Adrenal gland (tissue), 12 donors: ENCODE results near the gene CIDEA. TPM values are rescaled to one million over a fixed set of nuclear protein-coding genes. Genes with fewer than 3 reads are reported as not detected.

Source experiments
- DNase-seq, 7 donors: peaks; one replicate each; pipeline ENCODE4 v3.0.0-alpha.2; 2019 to 2020
- H3K27ac ChIP-seq, 5 donors: fragments of 200-600 bp; sonication (generic) in 4 of 5; 1 replicate in 3 of 5; 2 replicates in 2 of 5; pipeline versions ENCODE4 v1.5.1 to v1.8.0; 2016 to 2020; ENCODE audit warnings: mild to moderate bottlenecking in 1 of 5
- H3K27me3 ChIP-seq: fragments of 200-600 bp; 2 replicates; pipeline ENCODE4 v1.8.0; 2021
- H3K36me3 ChIP-seq, 2 donors: fragments of 200-600 bp; replicated peaks in 1 of 2; 1 replicate in 1 of 2; 2 replicates in 1 of 2; pipeline versions ENCODE4 v1.5.1 to v1.8.0; 2018 to 2022
- H3K4me1 ChIP-seq, 2 donors: fragments of 200-600 bp; replicated peaks in 1 of 2; 1 replicate in 1 of 2; 2 replicates in 1 of 2; pipeline versions ENCODE4 v1.5.1 to v1.8.0; 2018 to 2021
- H3K4me3 ChIP-seq, 4 donors: fragments of 200-600 bp; sonication (generic) in 3 of 4; one replicate each; pipeline ENCODE4 v1.5.1; 2016 to 2018
- H3K9me3 ChIP-seq, 3 donors: fragments of 200-600 bp; sonication (generic) in 1 of 3; replicated peaks in 1 of 3; 1 replicate in 2 of 3; 2 replicates in 1 of 3; pipeline versions ENCODE4 v1.5.1 to v1.8.0; 2016 to 2021
- POLR2A ChIP-seq, 2 donors: fragments of 450-650 bp; IDR thresholded peaks; one replicate each; pipeline ENCODE4 v1.6.1; 2017; ENCODE audit warnings: antibody characterized with exemption in 2 of 2, mild to moderate bottlenecking in 2 of 2, moderate library complexity in 1 of 2
- WGBS, 4 donors: extraction: QIAGEN DNeasy Blood & Tissue Kit in 2 of 4; methylation state at CpG; one replicate each; pipeline versions ENCODE4 v1.1.5 to v1.1.7; 2013 to 2017; 5-methylcytosine and 5-hydroxymethylcytosine counted together
- intact Hi-C, 2 donors: fragments of 100-400 bp; cut with DNase I; formaldehyde crosslinking; loops; one replicate each; pipeline versions ENCODE4 v1.14.1 to v1.15.0; 2022 to 2023
- polyA plus RNA-seq, 3 donors: library from polyadenylated mRNA; stranded (reverse); fragments of 200-250 nt in 2 of 3; fragments of 350-450 nt in 1 of 3; fragmentation: Illumina TruSeq in 1 of 3; extraction: RNeasy Lipid Tissue Mini Kit (QIAGEN cat#74804) in 1 of 3; gene quantifications; one replicate each; pipeline ENCODE4 v1.2.3, GENCODE V29; 2013 to 2014
- total RNA-seq, 9 donors: library from RNA; depleted of rRNA in 4 of 9; stranded (reverse); fragments of >200 nt in 4 of 9; fragments of 120-200 nt in 1 of 9; fragmentation: NEBNext Ultra II Directional in 1 of 9; extraction: Animal tissue kit (Norgen Biotek cat#: 25700) in 1 of 9; gene quantifications; one replicate each; pipeline versions ENCODE4 v1.1.0 to v1.2.4, GENCODE V29; 2013 to 2023
- TF ChIP-seq, protein P1 (sequence below), 6 experiments: fragments of 450-650 bp in 4 of 6; fragments of 200-600 bp in 2 of 6; sonication (generic) in 1 of 6; IDR thresholded peaks; 1 replicate in 5 of 6; 2 replicates in 1 of 6; pipeline versions ENCODE4 v1.5.1 to v1.8.0; 2016 to 2021; ENCODE audit warnings: antibody characterized with exemption in 6 of 6, mild to moderate bottlenecking in 2 of 6, moderate library complexity in 1 of 6
- donor health status: healthy with polysubstance abuse.
- donor health status: Bipolar disorder and iron deficiency.
- donor health status: DM: yes; HTN: yes; CAD: no.
- donor health status: DM: no; HTN: no; CAD: no.
- donor health status: DM: no; HTN: no; CAD: no.
- donor health status: DM: yes; HTN: yes; CAD: no.

Gene CIDEA
- total and polyA plus RNA-seq, 12 donors, result 0.11 to 18.5 (median 0.82) TPM; not detected in 2

- Histone ChIP-seq H3K4me1 (no peaks in the 10 kb centered on the region), H3K27me3 (peaks cover 1% of the 10 kb centered on the region), H3K36me3 (no peaks in the 10 kb centered on the region), H3K4me3 (no peak overlapping the region), H3K9me3 (no peaks in the 10 kb centered on the region), H3K27ac (no peak overlapping the region)
- TF ChIP-seq POLR2A (IDR thresholded peaks at IDR 0.05), result no peak
- TF ChIP-seq, protein P1, sequence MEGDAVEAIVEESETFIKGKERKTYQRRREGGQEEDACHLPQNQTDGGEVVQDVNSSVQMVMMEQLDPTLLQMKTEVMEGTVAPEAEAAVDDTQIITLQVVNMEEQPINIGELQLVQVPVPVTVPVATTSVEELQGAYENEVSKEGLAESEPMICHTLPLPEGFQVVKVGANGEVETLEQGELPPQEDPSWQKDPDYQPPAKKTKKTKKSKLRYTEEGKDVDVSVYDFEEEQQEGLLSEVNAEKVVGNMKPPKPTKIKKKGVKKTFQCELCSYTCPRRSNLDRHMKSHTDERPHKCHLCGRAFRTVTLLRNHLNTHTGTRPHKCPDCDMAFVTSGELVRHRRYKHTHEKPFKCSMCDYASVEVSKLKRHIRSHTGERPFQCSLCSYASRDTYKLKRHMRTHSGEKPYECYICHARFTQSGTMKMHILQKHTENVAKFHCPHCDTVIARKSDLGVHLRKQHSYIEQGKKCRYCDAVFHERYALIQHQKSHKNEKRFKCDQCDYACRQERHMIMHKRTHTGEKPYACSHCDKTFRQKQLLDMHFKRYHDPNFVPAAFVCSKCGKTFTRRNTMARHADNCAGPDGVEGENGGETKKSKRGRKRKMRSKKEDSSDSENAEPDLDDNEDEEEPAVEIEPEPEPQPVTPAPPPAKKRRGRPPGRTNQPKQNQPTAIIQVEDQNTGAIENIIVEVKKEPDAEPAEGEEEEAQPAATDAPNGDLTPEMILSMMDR (IDR thresholded peaks at IDR 0.05), result no peak
- WGBS, 4 donors, result 84 to 90% (median 88%) methylated on average over 16 to 18 of the region's 18 CpGs
- DNase-seq, result no peak
- intact Hi-C loops, result no loop called here
Measured at GRCh38 chr18:12295389-12296086, 41.4 kb downstream of the CIDEA start.

- Histone ChIP-seq H3K4me3 (no peak overlapping the region), H3K9me3 (no peaks in the 10 kb centered on the region), H3K27me3 (no peaks in the 10 kb centered on the region), H3K36me3 (no peaks in the 10 kb centered on the region), H3K27ac (no peak overlapping the region), H3K4me1 (no peaks in the 10 kb centered on the region)
- TF ChIP-seq POLR2A (IDR thresholded peaks at IDR 0.05), result no peak
- TF ChIP-seq, protein P1 (IDR thresholded peaks at IDR 0.05), result no peak
- 89 to 100% (median 94%) methylated on average over 1 to 3 of the region's 3 CpGs for WGBS, 4 donors
- DNase-seq, result no peak
- intact Hi-C loops, result no loop called here
Measured at GRCh38 chr18:12296087-12296403, 41.9 kb downstream of the CIDEA start.

- intact Hi-C loops, result no loop called here
- Histone ChIP-seq H3K27me3 (no peaks in the 10 kb centered on the region), H3K4me1 (no peaks in the 10 kb centered on the region), H3K27ac (no peak overlapping the region), H3K4me3 (no peak overlapping the region), H3K9me3 (no peaks in the 10 kb centered on the region), H3K36me3 (no peaks in the 10 kb centered on the region)
- TF ChIP-seq, protein P1 (IDR thresholded peaks at IDR 0.05), result no peak
- no peak for TF ChIP-seq POLR2A (IDR thresholded peaks at IDR 0.05)
- WGBS, 4 donors, result 38 to 74% (median 59%) methylated on average over 1 of the region's 1 CpG; no CpG with 5 or more reads in 1 of the 4 donors
- no peak for DNase-seq
Measured at GRCh38 chr18:12296457-12296856, 42.3 kb downstream of the CIDEA start.

- Histone ChIP-seq H3K27ac (no peak overlapping the region), H3K4me1 (no peaks in the 10 kb centered on the region), H3K36me3 (no peaks in the 10 kb centered on the region), H3K27me3 (no peaks in the 10 kb centered on the region), H3K4me3 (no peak overlapping the region), H3K9me3 (no peaks in the 10 kb centered on the region)
- no peak for DNase-seq
- TF ChIP-seq POLR2A (IDR thresholded peaks at IDR 0.05), result no peak
- TF ChIP-seq, protein P1 (IDR thresholded peaks at IDR 0.05), result no peak
- intact Hi-C loops, result no loop called here
- 61 to 83% (median 70%) methylated on average over 2 of the region's 2 CpGs for WGBS, 4 donors
Measured at GRCh38 chr18:12299862-12300261, 45.7 kb downstream of the CIDEA start.
